ENCODE results near the gene ILK.

DNA sequence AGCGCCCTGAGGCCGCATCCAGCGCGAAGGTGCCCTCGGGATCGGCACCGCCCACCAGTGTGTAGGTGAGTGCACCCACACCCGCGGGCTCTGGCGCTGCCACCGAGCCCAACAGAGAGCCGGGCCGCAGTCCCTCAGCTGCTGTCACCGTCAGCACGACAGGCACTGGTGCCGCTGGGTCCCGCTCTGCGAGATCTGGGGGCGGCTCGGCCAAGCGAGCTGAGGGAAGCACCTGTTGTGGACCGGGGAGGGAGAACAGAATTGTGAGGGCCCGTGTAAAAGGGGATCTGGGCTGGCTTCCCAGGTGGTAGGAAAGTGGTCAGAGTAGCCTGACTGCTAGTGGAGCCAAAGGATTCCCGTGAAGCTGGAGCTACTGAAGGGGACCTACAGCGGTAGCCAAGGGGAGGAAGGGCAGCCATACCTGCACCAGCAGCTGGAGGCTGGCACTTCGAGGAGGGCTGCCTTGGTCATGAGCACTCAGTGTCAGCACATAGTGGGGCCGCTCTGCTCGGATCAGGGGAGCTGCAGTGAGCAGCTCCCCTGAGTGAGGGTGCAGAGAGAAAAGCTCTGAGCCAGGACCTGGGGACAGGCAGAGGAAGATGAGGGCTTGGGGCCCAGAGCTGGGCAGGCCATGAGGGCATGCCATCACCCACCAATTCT is 27.2 kb downstream of the ILK start:
- TF ChIP-seq, protein P1, sequence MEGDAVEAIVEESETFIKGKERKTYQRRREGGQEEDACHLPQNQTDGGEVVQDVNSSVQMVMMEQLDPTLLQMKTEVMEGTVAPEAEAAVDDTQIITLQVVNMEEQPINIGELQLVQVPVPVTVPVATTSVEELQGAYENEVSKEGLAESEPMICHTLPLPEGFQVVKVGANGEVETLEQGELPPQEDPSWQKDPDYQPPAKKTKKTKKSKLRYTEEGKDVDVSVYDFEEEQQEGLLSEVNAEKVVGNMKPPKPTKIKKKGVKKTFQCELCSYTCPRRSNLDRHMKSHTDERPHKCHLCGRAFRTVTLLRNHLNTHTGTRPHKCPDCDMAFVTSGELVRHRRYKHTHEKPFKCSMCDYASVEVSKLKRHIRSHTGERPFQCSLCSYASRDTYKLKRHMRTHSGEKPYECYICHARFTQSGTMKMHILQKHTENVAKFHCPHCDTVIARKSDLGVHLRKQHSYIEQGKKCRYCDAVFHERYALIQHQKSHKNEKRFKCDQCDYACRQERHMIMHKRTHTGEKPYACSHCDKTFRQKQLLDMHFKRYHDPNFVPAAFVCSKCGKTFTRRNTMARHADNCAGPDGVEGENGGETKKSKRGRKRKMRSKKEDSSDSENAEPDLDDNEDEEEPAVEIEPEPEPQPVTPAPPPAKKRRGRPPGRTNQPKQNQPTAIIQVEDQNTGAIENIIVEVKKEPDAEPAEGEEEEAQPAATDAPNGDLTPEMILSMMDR (IDR thresholded peaks at IDR 0.05; ENCODE audit: low read length): no peak
- no peak for TF ChIP-seq EZH2 (IDR thresholded peaks at IDR 0.05; ENCODE audit: borderline replicate concordance, low read length)
